GM12864 (cell line): ENCODE data around the gene CACNA1C.

Experiments used
- DNase-seq: peaks from one replicate; pipeline ENCODE4 v3.0.0-alpha.2; 2011; ENCODE audit warnings: low read depth
- H3K4me3 ChIP-seq: 2 replicates; pipeline ENCODE4 v1.5.1; 2011; ENCODE audit warnings: mild to moderate bottlenecking, low read depth, low read length, control low read depth
- TF ChIP-seq, protein P1 (sequence below): IDR thresholded peaks from 2 replicates; pipeline ENCODE4 v1.5.1; 2011; ENCODE audit warnings: low read depth, mild to moderate bottlenecking, moderate library complexity, low read length, control low read depth, inconsistent platforms; ENCODE audit errors: missing control alignments

CACNA1C gene

DNA sequence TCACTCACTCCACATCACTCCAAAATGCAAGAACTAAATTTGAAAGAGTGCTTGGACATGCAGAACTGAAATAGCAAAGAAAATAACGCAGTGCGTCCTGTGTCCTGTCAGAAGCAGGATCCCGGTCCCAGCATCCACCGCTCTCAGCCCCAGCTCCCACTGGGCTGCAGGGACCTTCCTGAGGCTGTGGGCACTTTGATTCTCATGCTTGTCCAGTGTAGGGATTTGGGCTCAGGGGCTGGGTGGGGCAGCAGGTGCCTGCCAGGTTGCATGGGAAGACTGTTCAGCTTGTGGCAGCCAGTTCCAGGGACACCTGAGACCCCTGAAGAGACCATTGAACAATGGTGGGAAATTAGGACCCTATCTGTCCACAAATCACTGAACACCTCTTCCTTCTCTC lies 602.0 kb downstream of the CACNA1C start:
- H3K4me3 ChIP-seq, result no peak overlapping the region
- TF ChIP-seq, protein P1, sequence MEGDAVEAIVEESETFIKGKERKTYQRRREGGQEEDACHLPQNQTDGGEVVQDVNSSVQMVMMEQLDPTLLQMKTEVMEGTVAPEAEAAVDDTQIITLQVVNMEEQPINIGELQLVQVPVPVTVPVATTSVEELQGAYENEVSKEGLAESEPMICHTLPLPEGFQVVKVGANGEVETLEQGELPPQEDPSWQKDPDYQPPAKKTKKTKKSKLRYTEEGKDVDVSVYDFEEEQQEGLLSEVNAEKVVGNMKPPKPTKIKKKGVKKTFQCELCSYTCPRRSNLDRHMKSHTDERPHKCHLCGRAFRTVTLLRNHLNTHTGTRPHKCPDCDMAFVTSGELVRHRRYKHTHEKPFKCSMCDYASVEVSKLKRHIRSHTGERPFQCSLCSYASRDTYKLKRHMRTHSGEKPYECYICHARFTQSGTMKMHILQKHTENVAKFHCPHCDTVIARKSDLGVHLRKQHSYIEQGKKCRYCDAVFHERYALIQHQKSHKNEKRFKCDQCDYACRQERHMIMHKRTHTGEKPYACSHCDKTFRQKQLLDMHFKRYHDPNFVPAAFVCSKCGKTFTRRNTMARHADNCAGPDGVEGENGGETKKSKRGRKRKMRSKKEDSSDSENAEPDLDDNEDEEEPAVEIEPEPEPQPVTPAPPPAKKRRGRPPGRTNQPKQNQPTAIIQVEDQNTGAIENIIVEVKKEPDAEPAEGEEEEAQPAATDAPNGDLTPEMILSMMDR, result no peak
- DNase-seq, result no peak

DNA sequence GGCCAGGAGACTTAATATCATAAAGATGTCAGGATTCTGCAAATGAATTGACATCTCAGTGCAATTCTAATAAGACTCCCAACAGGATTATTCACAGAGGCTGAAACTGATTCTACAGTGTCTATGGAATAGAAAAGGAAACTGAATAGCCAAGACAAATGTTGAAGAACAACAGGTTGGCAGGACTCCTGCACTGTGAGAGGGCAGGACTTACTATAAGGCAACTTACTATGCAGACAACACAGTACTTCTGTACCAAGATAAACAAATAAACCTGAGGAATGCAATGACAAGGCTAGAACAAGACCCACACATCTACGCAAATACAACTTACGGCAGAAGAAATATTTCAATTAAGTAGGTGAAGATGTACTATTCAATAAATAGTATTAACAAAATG lies 609.7 kb downstream of the CACNA1C start:
- TF ChIP-seq, protein P1, result no peak
- DNase-seq, result no peak

DNA sequence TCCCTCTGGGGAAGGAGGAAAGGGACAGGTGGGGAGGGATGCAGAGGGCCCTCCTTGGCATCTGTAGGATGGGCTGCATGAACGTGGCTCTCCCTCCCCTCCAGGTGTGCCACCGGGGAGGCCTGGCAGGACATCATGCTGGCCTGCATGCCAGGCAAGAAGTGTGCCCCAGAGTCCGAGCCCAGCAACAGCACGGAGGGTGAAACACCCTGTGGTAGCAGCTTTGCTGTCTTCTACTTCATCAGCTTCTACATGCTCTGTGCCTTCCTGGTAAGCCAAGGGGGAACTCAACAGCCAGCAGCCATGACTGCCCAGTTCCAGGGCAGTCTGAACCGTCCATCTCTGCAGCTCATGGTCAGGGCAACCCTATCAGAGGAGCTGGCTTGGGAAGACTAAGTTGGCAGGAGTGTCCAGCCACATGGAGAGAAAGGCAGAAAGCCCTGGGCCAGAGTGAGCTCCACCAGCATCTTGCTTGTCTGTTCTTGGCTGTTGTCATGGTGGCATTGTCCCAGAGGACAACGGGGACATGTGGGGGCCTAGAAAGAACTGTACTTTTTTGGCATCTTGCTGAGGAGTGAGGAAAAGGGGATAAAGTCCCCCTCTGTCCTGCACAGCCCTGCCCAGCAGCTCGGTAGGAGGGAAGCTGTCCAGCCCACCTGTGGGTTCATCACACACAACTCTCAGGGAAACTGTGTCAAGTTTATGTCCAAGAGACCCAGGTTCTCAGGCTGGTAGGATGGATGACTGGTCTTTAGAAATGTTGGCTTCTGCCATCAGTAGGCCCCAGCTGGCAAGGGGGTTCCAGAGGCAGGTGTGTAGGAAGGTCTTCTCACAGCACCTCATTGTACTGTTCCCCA lies 612.2 kb downstream of the CACNA1C start:
- DNase-seq, result no peak
- TF ChIP-seq, protein P1, result no peak

More for the DNA sequence above, 609.7 kb downstream of the CACNA1C start:
- no peak overlapping the region for H3K4me3 ChIP-seq

DNA sequence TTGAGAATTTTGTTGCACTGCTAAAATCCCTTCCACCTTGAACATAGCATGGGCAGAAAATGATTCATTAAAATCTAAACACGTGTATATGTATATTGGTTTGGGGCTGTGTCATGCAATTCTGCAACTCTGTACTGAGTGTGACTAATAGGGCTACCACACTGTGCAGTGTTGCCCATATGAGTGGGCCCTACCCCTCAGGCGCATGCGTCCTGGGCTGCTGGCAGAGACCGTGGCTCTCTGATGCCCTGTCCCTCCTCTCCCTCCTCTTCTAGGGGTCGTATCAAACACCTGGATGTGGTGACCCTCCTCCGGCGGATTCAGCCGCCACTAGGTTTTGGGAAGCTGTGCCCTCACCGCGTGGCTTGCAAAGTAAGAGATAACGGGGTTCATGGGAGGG lies 613.6 kb downstream of the CACNA1C start:
- TF ChIP-seq, protein P1, result no peak
- H3K4me3 ChIP-seq, result no peak overlapping the region
- DNase-seq, result no peak

More for the DNA sequence above, 612.2 kb downstream of the CACNA1C start:
- H3K4me3 ChIP-seq, result no peak overlapping the region

DNA sequence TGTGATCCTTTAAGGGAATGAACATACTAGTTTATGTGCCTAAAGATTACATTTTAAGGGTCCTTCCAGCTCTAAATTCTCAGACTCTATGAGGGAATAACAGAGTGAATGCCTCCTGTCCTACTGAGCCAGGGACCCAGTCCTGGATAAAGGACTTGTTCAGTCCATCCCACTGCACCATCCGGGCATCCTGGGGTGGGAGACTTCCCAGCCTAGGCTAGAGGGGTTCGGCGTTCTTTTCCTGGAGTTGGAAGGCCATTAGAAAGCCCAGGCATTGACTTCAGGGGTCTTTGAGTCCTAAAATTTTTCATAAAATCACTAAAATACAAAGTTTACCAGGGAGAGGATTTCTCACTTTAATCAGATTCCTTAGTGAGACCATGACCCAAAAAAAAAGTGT lies 614.1 kb downstream of the CACNA1C start:
- no peak for DNase-seq
- no peak overlapping the region for H3K4me3 ChIP-seq
- TF ChIP-seq, protein P1, result no peak

DNA sequence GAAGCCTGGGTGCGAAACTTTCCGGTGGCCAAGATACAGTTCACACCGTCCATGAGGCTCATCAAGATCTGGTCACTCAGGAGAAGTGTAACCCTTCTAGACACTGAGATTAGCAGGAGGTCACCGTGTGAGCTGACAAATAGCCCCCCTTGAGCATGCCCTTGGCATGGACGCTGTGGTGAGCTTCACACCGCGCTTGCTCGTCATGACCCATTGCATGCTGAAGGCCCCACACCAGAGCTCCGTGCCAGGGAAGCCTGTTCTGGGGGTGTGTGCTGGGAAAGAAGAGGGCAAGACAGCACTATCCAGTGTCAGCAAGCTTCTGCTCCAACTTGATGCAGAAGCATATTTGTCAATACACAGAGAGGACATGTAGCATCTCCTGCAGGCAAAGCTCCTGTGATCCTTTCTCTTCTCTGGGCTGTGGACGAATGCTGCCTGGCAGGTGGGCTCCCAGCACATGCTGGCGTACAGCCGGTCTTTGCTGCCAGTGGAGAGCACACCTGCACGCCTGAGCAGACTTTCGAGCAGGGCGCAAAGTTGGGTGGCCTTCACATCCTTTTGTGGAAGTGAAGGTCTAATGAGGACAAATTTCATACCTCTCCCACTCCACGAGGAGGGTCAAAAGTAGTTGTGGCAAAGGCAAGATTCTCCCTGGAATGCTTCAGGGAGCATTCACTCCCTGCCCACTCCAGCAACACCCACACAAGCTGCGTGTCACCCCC lies 615.1 kb downstream of the CACNA1C start:
- no peak for DNase-seq
- no peak overlapping the region for H3K4me3 ChIP-seq
- TF ChIP-seq, protein P1, result no peak
